ENCODE results near the gene CDV3.

Gene CDV3

DNA sequence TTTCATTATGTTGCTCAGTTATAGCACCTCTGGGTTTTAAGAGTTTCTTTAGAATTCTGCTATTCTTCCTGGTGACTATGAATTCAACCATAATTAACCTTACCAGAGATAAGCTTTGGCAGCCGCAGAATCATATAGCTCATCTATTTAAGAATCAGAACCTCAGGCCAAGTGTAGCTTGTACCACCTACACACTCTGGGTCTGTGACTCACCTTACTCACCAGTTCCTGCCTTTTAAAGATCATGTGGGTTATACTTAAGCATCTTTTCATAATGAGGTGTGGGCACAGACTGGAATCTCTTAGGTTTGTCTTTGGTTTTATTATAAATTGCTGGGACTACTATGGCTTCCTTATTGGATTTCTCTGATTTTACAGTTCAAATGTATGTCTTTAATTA lies 21.9 kb downstream of the CDV3 start:
- TF ChIP-seq, protein P1, sequence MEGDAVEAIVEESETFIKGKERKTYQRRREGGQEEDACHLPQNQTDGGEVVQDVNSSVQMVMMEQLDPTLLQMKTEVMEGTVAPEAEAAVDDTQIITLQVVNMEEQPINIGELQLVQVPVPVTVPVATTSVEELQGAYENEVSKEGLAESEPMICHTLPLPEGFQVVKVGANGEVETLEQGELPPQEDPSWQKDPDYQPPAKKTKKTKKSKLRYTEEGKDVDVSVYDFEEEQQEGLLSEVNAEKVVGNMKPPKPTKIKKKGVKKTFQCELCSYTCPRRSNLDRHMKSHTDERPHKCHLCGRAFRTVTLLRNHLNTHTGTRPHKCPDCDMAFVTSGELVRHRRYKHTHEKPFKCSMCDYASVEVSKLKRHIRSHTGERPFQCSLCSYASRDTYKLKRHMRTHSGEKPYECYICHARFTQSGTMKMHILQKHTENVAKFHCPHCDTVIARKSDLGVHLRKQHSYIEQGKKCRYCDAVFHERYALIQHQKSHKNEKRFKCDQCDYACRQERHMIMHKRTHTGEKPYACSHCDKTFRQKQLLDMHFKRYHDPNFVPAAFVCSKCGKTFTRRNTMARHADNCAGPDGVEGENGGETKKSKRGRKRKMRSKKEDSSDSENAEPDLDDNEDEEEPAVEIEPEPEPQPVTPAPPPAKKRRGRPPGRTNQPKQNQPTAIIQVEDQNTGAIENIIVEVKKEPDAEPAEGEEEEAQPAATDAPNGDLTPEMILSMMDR (IDR thresholded peaks at IDR 0.05; ENCODE audit: insufficient read depth, low read length) = no peak
- TF ChIP-seq, protein P2, sequence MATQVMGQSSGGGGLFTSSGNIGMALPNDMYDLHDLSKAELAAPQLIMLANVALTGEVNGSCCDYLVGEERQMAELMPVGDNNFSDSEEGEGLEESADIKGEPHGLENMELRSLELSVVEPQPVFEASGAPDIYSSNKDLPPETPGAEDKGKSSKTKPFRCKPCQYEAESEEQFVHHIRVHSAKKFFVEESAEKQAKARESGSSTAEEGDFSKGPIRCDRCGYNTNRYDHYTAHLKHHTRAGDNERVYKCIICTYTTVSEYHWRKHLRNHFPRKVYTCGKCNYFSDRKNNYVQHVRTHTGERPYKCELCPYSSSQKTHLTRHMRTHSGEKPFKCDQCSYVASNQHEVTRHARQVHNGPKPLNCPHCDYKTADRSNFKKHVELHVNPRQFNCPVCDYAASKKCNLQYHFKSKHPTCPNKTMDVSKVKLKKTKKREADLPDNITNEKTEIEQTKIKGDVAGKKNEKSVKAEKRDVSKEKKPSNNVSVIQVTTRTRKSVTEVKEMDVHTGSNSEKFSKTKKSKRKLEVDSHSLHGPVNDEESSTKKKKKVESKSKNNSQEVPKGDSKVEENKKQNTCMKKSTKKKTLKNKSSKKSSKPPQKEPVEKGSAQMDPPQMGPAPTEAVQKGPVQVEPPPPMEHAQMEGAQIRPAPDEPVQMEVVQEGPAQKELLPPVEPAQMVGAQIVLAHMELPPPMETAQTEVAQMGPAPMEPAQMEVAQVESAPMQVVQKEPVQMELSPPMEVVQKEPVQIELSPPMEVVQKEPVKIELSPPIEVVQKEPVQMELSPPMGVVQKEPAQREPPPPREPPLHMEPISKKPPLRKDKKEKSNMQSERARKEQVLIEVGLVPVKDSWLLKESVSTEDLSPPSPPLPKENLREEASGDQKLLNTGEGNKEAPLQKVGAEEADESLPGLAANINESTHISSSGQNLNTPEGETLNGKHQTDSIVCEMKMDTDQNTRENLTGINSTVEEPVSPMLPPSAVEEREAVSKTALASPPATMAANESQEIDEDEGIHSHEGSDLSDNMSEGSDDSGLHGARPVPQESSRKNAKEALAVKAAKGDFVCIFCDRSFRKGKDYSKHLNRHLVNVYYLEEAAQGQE (IDR thresholded peaks at IDR 0.05; ENCODE audit: insufficient replicate concordance, low read depth) = no peak
- no peak for TF ChIP-seq POLR2AphosphoS5 (IDR thresholded peaks at IDR 0.05; ENCODE audit: low read depth)
- no peak for TF ChIP-seq SPI1 (IDR thresholded peaks at IDR 0.05; ENCODE audit: borderline replicate concordance, low read depth)
- no peak for TF ChIP-seq GABPA (IDR thresholded peaks at IDR 0.05; ENCODE audit: low read depth)
- H3K27ac ChIP-seq (replicated peaks) = no peak overlapping the region
- H3K4me3 ChIP-seq (replicated peaks; ENCODE audit: insufficient read depth, low read length) = no peak overlapping the region
- H3K27me3 ChIP-seq (ENCODE audit: insufficient read depth, poor library complexity, severe bottlenecking) = no peaks in the 10 kb centered on the region
- no peak for DNase-seq (ENCODE audit: low read depth in 1 of 2, low spot score in 1 of 2)

DNA sequence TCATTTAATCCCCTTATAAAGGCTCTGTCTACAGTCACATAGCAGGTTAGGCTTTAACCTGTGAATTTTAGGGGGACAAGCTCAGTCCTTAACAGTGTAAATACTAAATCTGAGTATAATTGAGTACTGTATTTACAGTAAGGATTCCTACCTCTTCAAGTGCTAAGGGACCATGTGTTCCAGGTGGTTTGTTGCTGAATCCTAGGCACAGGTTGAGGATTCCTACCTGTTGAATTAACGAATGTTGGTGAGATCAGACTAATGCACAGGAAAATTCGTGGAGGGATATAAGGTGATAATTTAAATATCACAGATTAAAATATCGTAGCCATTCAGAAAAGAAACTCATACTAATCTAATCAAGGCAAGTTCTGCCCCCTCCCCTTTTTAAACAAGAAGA lies 24.9 kb downstream of the CDV3 start:
- no peak for TF ChIP-seq SPI1 (IDR thresholded peaks at IDR 0.05; ENCODE audit: borderline replicate concordance, low read depth)
- TF ChIP-seq, protein P1 (IDR thresholded peaks at IDR 0.05; ENCODE audit: insufficient read depth, low read length) = no peak
- no peak for DNase-seq (ENCODE audit: low read depth in 1 of 2, low spot score in 1 of 2)
- H3K27me3 ChIP-seq (ENCODE audit: insufficient read depth, poor library complexity, severe bottlenecking) = no peaks in the 10 kb centered on the region
- H3K4me3 ChIP-seq (replicated peaks; ENCODE audit: insufficient read depth, low read length) = no peak overlapping the region
- H3K27ac ChIP-seq (replicated peaks) = no peak overlapping the region

DNA sequence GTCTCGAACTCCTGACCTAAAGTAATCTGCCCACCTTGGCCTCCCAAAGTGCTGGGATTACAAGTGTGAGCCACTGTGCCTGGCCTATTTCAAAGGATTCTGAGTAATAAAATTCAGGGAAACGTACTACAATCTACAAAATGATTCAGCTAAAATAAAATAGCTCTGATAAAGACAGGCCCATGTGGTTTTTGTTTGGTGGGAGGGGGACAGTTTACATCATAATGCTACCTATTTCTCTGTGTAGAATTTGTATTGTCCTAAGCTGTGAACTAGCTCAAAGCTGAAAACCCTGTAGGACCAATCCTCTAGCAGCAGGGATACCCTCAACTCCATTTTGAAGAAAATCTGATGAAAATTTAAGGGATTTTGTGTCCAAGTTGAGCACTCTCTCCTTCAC lies 25.8 kb downstream of the CDV3 start:
- Histone ChIP-seq H3K27me3 (ENCODE audit: insufficient read depth, poor library complexity, severe bottlenecking) (no peaks in the 10 kb centered on the region), H3K27ac (replicated peaks) (no peak overlapping the region), H3K4me3 (replicated peaks; ENCODE audit: insufficient read depth, low read length) (no peak overlapping the region)
- no peak for DNase-seq (ENCODE audit: low read depth in 1 of 2, low spot score in 1 of 2)
- TF ChIP-seq SPI1 (IDR thresholded peaks at IDR 0.05; ENCODE audit: borderline replicate concordance, low read depth) = no peak
- no peak for TF ChIP-seq GABPA (IDR thresholded peaks at IDR 0.05; ENCODE audit: low read depth)
- TF ChIP-seq, protein P1 (IDR thresholded peaks at IDR 0.05; ENCODE audit: insufficient read depth, low read length) = no peak
- no peak for TF ChIP-seq POLR2AphosphoS5 (IDR thresholded peaks at IDR 0.05; ENCODE audit: low read depth)

- TF ChIP-seq, protein P1 (IDR thresholded peaks at IDR 0.05; ENCODE audit: insufficient read depth, low read length) = no peak
- TF ChIP-seq GABPA (IDR thresholded peaks at IDR 0.05; ENCODE audit: low read depth) = no peak
- TF ChIP-seq, protein P2 (IDR thresholded peaks at IDR 0.05; ENCODE audit: insufficient replicate concordance, low read depth) = no peak
- no peak for TF ChIP-seq SPI1 (IDR thresholded peaks at IDR 0.05; ENCODE audit: borderline replicate concordance, low read depth)
- no peak for TF ChIP-seq POLR2AphosphoS5 (IDR thresholded peaks at IDR 0.05; ENCODE audit: low read depth)
- no peak for DNase-seq (ENCODE audit: low read depth in 1 of 2, low spot score in 1 of 2)
- Histone ChIP-seq H3K4me3 (replicated peaks; ENCODE audit: insufficient read depth, low read length) (no peak overlapping the region), H3K27me3 (ENCODE audit: insufficient read depth, poor library complexity, severe bottlenecking) (no peaks in the 10 kb centered on the region), H3K27ac (replicated peaks) (no peak overlapping the region)
Measured at GRCh38 chr3:133600572-133601081, 27.1 kb downstream of the CDV3 start.
